LNCAP (cell line): ENCODE measurements around the gene CD86.

Experiments
- CTCF ChIP-seq: fragments of 450-650 bp; IDR thresholded peaks from 2 replicates; pipeline ENCODE4 v1.5.1; 2017; ENCODE audit warnings: mild to moderate bottlenecking

CD86 gene

GRCh38 chr3:122055215-122055614, at the start of gene CD86:
Gene CD86 (plus strand): TSS chr3:122055362. CDS start chr3:122055490, 128 bp downstream.
- TF ChIP-seq CTCF = no peak

- TF ChIP-seq CTCF = no peak
These were observed 48.9 kb upstream of the CD86 start for GRCh38 chr3:122006267-122006666.

- TF ChIP-seq CTCF = no peak
These were observed 47.0 kb upstream of the CD86 start for GRCh38 chr3:122008166-122008565.

GRCh38 chr3:122010506-122010905, 44.7 kb upstream of the CD86 start:
- TF ChIP-seq CTCF = no peak

- TF ChIP-seq CTCF = no peak
These were observed 43.8 kb upstream of the CD86 start for GRCh38 chr3:122011396-122011795.

GRCh38 chr3:122012821-122013220, 42.3 kb upstream of the CD86 start:
- no peak for TF ChIP-seq CTCF

GRCh38 chr3:122013448-122013925, 41.7 kb upstream of the CD86 start:
- TF ChIP-seq CTCF = no peak

- no peak for TF ChIP-seq CTCF
These were observed 40.4 kb upstream of the CD86 start for GRCh38 chr3:122014741-122015140.
